Endothelial cell of umbilical vein (primary cell): ENCODE data around the gene GRK1. TPM values are rescaled to one million over a fixed set of nuclear protein-coding genes. Genes with fewer than 3 reads are reported as not detected.
"Not testable (repeated sequence)": the region's sequence is repeated elsewhere in the genome, so short reads cannot be mapped to it uniquely, and the experiment has no call there.

Source experiments
- BruUV-seq: library from RNA; stranded (reverse); fragments of 400-500 nt; replicated peaks from 2 replicates; lab custom pipeline; 2021; lab: Mats Ljungman, UMichigan
- CTCF ChIA-PET: fragments of 300-600, 350-600 bp; sonication (Branson Sonifier 250); formaldehyde crosslinking; loops from one replicate; lab custom pipeline; 2021; ENCODE audit warnings: antibody characterized with exemption, inconsistent platforms; lab: Charles Lee
- POLR2A ChIA-PET: fragments of 300-600, 350-600 bp; sonication (Branson Sonifier 250); formaldehyde crosslinking; loops from one replicate; lab custom pipeline; 2021; ENCODE audit warnings: antibody characterized with exemption, inconsistent platforms; lab: Charles Lee
- DNase-seq: peaks from one replicate; pipeline ENCODE4 v3.0.0-alpha.2; 2011; ENCODE audit warnings: low read depth, low spot score
- FAIRE-seq: peaks from 2 replicates; lab custom pipeline; 2011; peaks lifted over from hg19 to GRCh38; lab: Jason Lieb, UNC
- H2AFZ ChIP-seq: 2 replicates; pipeline ENCODE4 v1.6.0; 2012; ENCODE audit warnings: low read depth, low read length, control low read depth, inconsistent platforms
- H3K27ac ChIP-seq: 2 replicates; pipeline ENCODE4 v1.5.1; 2011; ENCODE audit warnings: low read depth, mild to moderate bottlenecking, control low read depth, low read length, moderate library complexity; ENCODE audit not compliant: insufficient read depth
- H3K27me3 ChIP-seq, 2 experiments: 2 replicates each; pipeline versions ENCODE4 v1.6.0 to v1.6.1; 2011; ENCODE audit warnings: low read length in 2 of 2, mixed read lengths in 1 of 2; ENCODE audit not compliant: control insufficient read depth in 2 of 2, insufficient read depth in 2 of 2
- H3K36me3 ChIP-seq, 2 experiments: 2 replicates in 1 of 2; 3 replicates in 1 of 2; pipeline ENCODE4 v1.5.1; 2011; ENCODE audit warnings: low read length in 2 of 2, mild to moderate bottlenecking in 1 of 2, moderate library complexity in 1 of 2; ENCODE audit not compliant: control insufficient read depth in 2 of 2, insufficient read depth in 2 of 2; ENCODE audit errors: extremely low read depth in 1 of 2
- H3K4me1 ChIP-seq: 3 replicates; pipeline ENCODE4 v1.5.1; 2011; ENCODE audit warnings: mild to moderate bottlenecking, low read length; ENCODE audit not compliant: control insufficient read depth, insufficient read depth; ENCODE audit errors: extremely low read depth
- H3K4me2 ChIP-seq: 2 replicates; pipeline ENCODE4 v1.6.1; 2011; ENCODE audit warnings: low read length, control low read depth, mixed read lengths; ENCODE audit not compliant: insufficient read depth
- H3K4me3 ChIP-seq, 3 experiments: fragments of 200-600 bp in 1 of 3; sonication (generic), shearing (Covaris generic) in 1 of 3; replicated peaks in 1 of 3; 2 replicates each; pipeline ENCODE4 v1.5.1; 2011 to 2016; ENCODE audit warnings: control low read depth in 3 of 3, low read length in 3 of 3, mild to moderate bottlenecking in 2 of 3, inconsistent platforms in 1 of 3, low read depth in 1 of 3, moderate library complexity in 1 of 3; ENCODE audit not compliant: insufficient read depth in 1 of 3
- H3K79me2 ChIP-seq: 2 replicates; pipeline ENCODE4 v1.6.0; 2012; ENCODE audit warnings: low read length, inconsistent platforms; ENCODE audit not compliant: control insufficient read depth, insufficient read depth
- H3K9ac ChIP-seq: replicated peaks from 2 replicates; pipeline ENCODE3; 2011; ENCODE audit warnings: low read length, control low read depth; ENCODE audit not compliant: insufficient read depth; ENCODE audit errors: extremely low read depth
- H3K9me1 ChIP-seq: replicated peaks from 3 replicates; pipeline ENCODE4 v1.6.0; 2011; ENCODE audit warnings: mild to moderate bottlenecking, low read length; ENCODE audit not compliant: control insufficient read depth, insufficient read depth; ENCODE audit errors: extremely low read depth
- H3K9me3 ChIP-seq: replicated peaks from 2 replicates; pipeline ENCODE4 v1.5.1; 2012; ENCODE audit warnings: low read length, inconsistent platforms; ENCODE audit not compliant: control insufficient read depth, insufficient read depth
- H4K20me1 ChIP-seq: replicated peaks from 2 replicates; pipeline ENCODE3; 2011; ENCODE audit warnings: mild to moderate bottlenecking, low read length; ENCODE audit not compliant: control insufficient read depth, insufficient read depth; ENCODE audit errors: extremely low read depth
- CTCF ChIP-seq, 2 donors: IDR thresholded peaks; 1 replicate in 1 of 2; 2 replicates in 1 of 2; pipeline ENCODE4 v1.5.1; 2011; ENCODE audit warnings: low read length in 2 of 2, mild to moderate bottlenecking in 2 of 2, moderate library complexity in 2 of 2, control low read depth in 1 of 2, inconsistent platforms in 1 of 2, low read depth in 1 of 2; ENCODE audit not compliant: insufficient read depth in 1 of 2; ENCODE audit errors: extremely low read depth in 1 of 2
- FOS ChIP-seq: IDR thresholded peaks from 2 replicates; pipeline ENCODE4 v1.6.1; 2011; ENCODE audit warnings: mild to moderate bottlenecking, low read length, moderate library complexity, borderline replicate concordance; ENCODE audit not compliant: insufficient read depth
- MAX ChIP-seq: IDR thresholded peaks from 2 replicates; pipeline ENCODE4 v1.6.1; 2011; ENCODE audit not compliant: insufficient read depth, insufficient read length
- dilution Hi-C: fragments of 300-500 bp; cut with MboI; formaldehyde crosslinking; loops from one replicate; pipeline ENCODE4 v1.15.0; 2019; ENCODE audit warnings: low sequenced_read_pairs; ENCODE audit not compliant: extremely low pct_ligation_motif_present
- intact Hi-C: fragments of 100-400 bp; cut with micrococcal nuclease; formaldehyde crosslinking; loops from one replicate; pipeline ENCODE4 v1.10.0; 2022
- polyA plus RNA-seq, 4 experiments: library from polyadenylated mRNA; depleted of rRNA in 3 of 4; stranded (reverse) in 3 of 4; unstranded in 1 of 4; fragments of >200 nt; gene quantifications; 2 replicates each; pipeline versions ENCODE4 v1.2.1 to v1.2.3, GENCODE V29; 2011 to 2012; ENCODE audit warnings: missing spikeins in 1 of 4
- total RNA-seq: library from RNA; stranded (reverse); gene quantifications from 2 replicates; pipeline ENCODE4 v1.2.3, GENCODE V29; 2021

Gene GRK1
- total and polyA plus RNA-seq, 2 donors (not counting 3 experiments of a cell fraction or from before 2014, with no cell fraction given): not detected

- peaks cover 6% of the 10 kb centered on the region for H3K4me1 ChIP-seq
- no peaks in the 10 kb centered on the region for H3K27me3 ChIP-seq
- POLR2A ChIA-PET: no interaction called here
- peaks cover 2% of the 10 kb centered on the region for H4K20me1 ChIP-seq
- no peak overlapping the region for H3K9ac ChIP-seq
- FAIRE-seq: no peak
- no peak overlapping the region for H3K4me2 ChIP-seq
- H3K27ac ChIP-seq: no peak overlapping the region
- no peak overlapping the region for H3K4me3 ChIP-seq
- H2AFZ ChIP-seq: no peak overlapping the region
- H3K9me3 ChIP-seq: no peaks in the 10 kb centered on the region
- H3K36me3 ChIP-seq: peaks cover 0 to 9% of the 10 kb centered on the region in 2 experiments
- TF ChIP-seq CTCF (IDR thresholded peaks at IDR 0.05; ENCODE audit: extremely low read depth in 1 of 2, insufficient read depth in 1 of 2, low read depth in 1 of 2, low read length in 2 of 2): no peak
- TF ChIP-seq FOS: no peak
- TF ChIP-seq MAX: no peak
- DNase-seq: no peak
- CTCF ChIA-PET: no interaction called here
- no TSS peak for BruUV-seq
- H3K9me1 ChIP-seq: no peaks in the 10 kb centered on the region
- dilution Hi-C loops (no loop called here), intact Hi-C loops (no loop called here)
- H3K79me2 ChIP-seq: peaks cover 62% of the 10 kb centered on the region
Observed at GRCh38 chr13:113621046-113621445, 46.0 kb upstream of the GRK1 start.

- H3K27ac ChIP-seq, H3K9ac ChIP-seq, FAIRE-seq, dilution Hi-C loops, intact Hi-C loops, DNase-seq, H3K36me3 ChIP-seq, H4K20me1 ChIP-seq, CTCF ChIA-PET, POLR2A ChIA-PET, H3K4me2 ChIP-seq, H3K4me3 ChIP-seq, H2AFZ ChIP-seq, BruUV-seq, H3K9me3 ChIP-seq, H3K4me1 ChIP-seq, H3K27me3 ChIP-seq, H3K9me1 ChIP-seq: not testable (repeated sequence)
- peaks cover 62% of the 10 kb centered on the region for H3K79me2 ChIP-seq
- peak in 1 of 2 donors; percentile 31 for TF ChIP-seq CTCF (IDR thresholded peaks at IDR 0.05; ENCODE audit: extremely low read depth in 1 of 2, insufficient read depth in 1 of 2, low read depth in 1 of 2, low read length in 2 of 2)
Observed at GRCh38 chr13:113621498-113621897, 45.5 kb upstream of the GRK1 start.

GRCh38 chr13:113621986-113622550, 45.0 kb upstream of the GRK1 start:
- H3K4me3 ChIP-seq, H3K36me3 ChIP-seq, H3K4me1 ChIP-seq, H3K9ac ChIP-seq, H3K9me3 ChIP-seq, FAIRE-seq, H3K4me2 ChIP-seq, POLR2A ChIA-PET, H3K27ac ChIP-seq, H3K9me1 ChIP-seq, H4K20me1 ChIP-seq, H2AFZ ChIP-seq, H3K27me3 ChIP-seq, CTCF ChIA-PET, BruUV-seq, intact Hi-C loops, DNase-seq, dilution Hi-C loops: not testable (repeated sequence)
- H3K79me2 ChIP-seq: peaks cover 60% of the 10 kb centered on the region
